Breast epithelium (tissue), 3 donors: ENCODE measurements around the gene ADAMTS2.

Source experiments
- POLR2A ChIP-seq: fragments of 450-650 bp; IDR thresholded peaks from one replicate; pipeline ENCODE4 v1.6.1; 2016; ENCODE audit warnings: antibody characterized with exemption, mild to moderate bottlenecking, moderate library complexity
- POLR2AphosphoS5 ChIP-seq, 3 donors: sonication (generic); formaldehyde crosslinking; IDR thresholded peaks; one replicate each; pipeline ENCODE4 v1.6.1; 2017; ENCODE audit warnings: antibody characterized with exemption in 3 of 3
- TF ChIP-seq, protein P1 (sequence below), 3 donors: fragments of 450-650 bp; IDR thresholded peaks; one replicate each; pipeline ENCODE4 v1.5.1; 2016 to 2017; ENCODE audit warnings: antibody characterized with exemption in 3 of 3, mild to moderate bottlenecking in 3 of 3, moderate library complexity in 3 of 3

DNA sequence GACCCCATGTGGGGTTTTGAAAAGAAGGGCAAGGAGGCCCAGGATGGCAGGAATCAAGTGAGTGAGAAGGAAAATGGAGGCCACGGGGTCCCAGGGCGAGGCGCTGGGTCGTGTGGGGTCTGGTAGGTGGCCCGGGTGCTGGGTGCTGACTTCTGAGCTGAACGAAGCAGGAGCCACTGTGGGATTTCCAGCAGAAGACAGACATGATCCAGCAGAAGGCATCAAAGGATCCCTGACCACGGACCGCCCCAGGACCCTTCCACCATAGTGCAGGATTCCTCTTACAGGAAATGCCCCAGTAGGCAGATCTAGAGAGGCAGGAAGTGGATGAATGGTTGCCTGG, 106.7 kb downstream of the ADAMTS2 start:
- TF ChIP-seq, protein P1, sequence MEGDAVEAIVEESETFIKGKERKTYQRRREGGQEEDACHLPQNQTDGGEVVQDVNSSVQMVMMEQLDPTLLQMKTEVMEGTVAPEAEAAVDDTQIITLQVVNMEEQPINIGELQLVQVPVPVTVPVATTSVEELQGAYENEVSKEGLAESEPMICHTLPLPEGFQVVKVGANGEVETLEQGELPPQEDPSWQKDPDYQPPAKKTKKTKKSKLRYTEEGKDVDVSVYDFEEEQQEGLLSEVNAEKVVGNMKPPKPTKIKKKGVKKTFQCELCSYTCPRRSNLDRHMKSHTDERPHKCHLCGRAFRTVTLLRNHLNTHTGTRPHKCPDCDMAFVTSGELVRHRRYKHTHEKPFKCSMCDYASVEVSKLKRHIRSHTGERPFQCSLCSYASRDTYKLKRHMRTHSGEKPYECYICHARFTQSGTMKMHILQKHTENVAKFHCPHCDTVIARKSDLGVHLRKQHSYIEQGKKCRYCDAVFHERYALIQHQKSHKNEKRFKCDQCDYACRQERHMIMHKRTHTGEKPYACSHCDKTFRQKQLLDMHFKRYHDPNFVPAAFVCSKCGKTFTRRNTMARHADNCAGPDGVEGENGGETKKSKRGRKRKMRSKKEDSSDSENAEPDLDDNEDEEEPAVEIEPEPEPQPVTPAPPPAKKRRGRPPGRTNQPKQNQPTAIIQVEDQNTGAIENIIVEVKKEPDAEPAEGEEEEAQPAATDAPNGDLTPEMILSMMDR (IDR thresholded peaks at IDR 0.05), result no peak
- TF ChIP-seq POLR2AphosphoS5 (IDR thresholded peaks at IDR 0.05) (no peak), POLR2A (no peak)
